ENCODE data around the gene NCK2. TPM values are rescaled to one million over a fixed set of nuclear protein-coding genes. Genes with fewer than 3 reads are reported as not detected.
"Not testable (repeated sequence)": the region's sequence is repeated elsewhere in the genome, so short reads cannot be mapped to it uniquely, and the experiment has no call there.

The NCK2 gene
- polyA plus RNA-seq, 1 donor = 90.5 TPM

DNA sequence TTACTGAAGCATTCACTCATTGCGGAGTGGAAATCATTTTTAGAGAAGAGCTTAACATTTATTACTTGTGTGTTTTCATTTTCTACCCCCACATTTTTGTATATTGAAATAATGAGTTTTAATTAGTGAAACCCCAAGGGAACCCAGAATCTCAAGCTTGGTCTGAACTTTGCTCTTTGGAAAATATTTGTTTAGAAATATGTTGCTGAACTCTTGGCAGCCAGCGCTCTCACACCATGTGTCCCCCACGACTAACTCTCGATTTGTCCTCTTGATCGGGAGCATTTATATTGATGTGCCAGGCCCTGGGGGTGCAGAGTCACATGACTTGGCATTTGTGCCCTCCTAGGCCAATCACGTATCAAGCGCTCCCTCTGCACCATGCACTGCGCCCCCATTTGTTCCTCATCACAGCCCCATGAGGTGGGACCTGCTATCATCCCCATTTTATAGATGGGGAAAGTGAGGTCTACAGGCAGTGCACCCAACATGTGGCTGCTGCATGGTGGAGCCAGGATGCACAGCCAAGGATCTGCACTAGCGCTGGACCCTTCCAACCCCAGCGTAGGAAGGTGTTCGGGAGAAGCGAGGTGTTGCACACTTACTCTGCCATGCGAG lies 149.7 kb downstream of the NCK2 start:
- DNase-seq = no peak

DNA sequence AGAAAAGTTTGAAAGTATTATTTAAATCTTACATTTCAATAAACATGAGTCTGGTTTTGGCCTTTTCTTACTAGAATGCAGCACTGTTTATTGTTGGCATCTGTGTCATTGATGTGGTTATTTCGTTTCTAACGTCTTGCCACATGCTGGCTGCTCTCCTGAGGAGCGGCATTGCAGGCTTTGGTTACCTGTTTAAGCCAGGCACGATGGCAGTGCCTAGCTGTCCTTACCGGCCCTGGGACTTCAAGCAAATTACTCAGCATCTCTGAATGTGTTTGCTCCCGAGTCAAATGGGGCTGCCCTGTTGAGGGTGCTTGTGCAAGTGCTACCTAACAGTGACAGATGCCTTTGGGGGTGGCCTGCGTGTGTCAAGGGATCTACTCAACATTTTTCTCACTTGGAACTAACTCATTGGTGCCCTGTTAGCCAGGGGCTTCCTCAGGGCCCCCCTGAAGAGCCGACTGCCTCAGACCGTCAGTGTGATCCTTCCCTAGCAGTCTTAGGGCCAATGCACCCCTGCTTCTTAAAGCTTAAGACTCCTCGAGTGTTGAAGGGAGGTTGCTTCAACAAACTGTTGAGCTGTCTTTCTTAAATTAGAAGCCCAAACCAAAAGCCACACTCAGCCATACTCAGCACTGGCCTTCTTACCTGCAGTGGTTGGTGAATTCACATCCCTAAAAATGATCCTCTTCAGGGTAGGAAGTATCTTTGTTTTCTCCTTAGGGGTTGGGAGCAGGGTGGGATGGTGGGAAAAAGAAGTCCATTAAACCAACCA lies 151.5 kb downstream of the NCK2 start:
- DNase-seq = no peak

DNA sequence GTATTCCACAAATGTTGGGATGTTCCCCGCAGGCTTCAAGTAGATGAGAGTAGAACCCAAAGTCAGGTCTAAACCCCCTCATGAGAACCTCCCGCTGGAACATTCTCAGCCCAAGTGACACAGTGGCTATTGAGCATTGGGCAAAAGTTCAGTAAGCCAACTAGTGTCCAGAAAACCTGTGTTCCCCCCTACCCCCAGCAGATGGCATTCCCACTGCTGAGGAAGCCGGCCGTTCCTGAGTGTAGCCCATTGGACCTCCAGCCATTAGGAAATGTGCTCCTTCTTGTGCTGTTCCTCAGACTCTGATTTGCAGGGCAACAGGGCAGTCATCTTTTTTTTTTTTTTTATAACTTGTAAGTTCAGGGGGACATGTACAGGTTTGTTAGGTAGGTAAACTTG lies 152.1 kb downstream of the NCK2 start:
- no peak for DNase-seq

DNA sequence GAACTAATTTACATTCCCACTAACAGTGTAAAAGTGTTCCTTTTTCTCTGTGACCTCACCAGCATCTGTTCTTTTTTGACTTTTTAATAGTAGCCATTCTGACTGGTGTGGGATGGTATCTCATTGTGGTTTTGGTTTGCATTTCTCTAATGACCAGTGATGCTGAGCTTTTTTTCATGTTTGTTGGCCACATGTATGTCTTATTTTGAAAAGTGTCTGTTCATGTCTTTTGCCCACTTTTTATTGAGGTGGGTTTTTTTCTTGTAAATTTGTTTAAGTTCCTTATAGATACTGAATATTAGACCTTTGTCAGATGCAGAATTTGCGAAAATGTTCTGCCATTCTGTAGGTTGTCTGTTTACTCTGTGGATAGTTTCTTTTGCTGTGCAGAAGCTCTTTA lies 153.0 kb downstream of the NCK2 start:
- DNase-seq = not testable (repeated sequence)

DNA sequence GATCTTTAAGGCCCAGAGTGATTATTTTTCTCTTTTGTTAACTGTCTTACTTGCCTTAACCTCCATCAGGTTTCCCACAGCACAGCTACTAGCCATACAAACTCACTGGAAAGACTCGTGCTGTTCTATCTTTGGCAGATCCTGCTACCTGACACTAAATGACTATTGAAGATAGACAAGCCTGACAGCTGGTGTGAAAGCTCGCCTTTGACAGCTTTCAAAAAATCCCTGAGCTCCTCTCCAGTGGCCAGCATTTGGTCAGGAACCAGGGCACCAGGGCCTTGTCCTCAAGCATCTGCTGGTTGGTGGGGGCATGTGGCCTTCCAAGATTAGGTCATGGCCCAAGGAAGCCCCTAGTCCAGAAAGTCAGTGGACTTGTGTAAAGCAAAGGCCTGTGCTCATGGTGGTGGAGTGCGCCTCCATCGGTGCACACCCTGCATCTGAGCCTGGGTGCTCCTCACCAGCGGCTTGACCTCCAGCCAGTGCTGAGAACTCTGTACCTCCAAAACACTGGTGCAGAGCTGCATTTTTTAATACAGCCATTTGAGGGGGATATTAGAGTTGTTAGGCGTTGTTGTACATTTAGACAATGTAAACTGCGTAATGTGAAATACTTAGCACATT lies 158.5 kb downstream of the NCK2 start:
- no peak for DNase-seq

DNA sequence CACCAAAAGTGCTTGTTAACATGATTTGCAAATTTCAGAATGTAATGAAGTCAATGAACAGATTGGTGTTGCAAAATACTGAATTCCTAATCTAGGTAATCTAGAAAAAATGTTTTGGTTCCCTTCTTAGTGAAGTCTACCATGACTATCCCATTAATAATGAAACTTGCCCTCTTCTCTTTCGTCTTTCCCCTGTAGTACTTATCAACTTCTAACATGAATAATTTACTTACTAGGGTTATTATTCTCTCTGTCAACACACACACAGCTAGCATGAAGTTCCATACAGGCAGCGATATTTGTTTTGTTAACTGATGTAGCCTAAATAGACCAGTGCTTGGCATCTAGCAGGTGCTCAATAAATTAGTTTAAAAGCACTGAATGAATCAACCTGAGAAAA lies 160.2 kb downstream of the NCK2 start:
- no peak for DNase-seq

DNA sequence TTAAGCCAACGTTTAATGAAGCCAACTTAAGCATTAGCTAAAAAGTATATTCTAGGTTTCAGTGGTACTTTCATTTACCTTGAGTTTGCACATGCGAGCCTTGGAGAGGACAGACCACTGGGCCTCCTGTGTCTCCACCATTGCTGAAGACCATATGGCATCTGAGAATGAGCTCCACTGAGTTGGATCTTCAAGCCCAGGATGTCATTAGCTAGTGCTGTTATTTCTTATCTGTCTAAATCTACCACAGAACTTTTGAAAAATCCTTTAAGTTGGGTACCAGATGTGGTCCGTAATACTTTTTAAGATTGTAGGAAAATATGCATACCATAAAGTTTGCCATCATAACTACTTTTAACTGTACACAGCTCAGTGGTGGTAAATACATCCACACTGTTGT lies 161.8 kb downstream of the NCK2 start:
- no peak for DNase-seq

DNA sequence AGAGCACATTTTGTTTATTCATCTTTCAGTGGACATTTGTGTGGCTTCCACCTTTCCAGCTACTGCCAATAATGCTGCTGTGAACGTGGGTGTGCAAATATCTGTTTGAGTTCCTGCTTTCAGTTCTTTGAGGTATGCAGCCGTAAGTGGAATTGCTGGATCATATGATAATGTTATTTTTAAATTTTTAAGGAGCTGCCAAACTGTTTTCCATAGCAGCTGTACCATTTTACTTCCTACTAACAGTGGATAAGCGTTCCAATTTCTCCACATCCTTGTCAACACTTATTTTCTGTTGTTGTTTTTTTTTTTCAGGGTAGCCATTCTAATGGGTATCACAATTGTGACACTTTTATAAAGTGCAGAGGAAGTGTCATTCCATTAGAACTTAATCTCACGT lies 162.5 kb downstream of the NCK2 start:
- DNase-seq = no peak

DNA sequence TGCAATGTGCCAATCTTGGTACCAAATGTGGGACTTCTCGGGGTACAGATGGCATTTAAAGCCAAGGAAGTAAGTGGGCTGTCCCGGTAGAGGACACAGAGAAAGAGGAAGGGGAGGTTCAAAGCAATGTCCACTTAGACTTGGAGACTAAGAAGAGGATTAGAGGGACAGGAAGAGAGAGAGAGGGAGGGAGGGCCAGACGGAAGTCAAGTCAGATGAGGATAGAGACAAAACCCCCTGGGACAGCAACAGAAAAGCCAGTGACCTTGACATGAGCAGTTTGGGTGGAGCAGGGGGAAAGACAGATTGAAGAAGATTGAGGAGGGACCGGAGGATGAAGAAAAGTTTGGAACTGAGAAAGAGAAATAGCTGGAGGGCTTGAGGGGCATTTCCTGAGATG lies 164.5 kb downstream of the NCK2 start:
- no peak for DNase-seq

DNA sequence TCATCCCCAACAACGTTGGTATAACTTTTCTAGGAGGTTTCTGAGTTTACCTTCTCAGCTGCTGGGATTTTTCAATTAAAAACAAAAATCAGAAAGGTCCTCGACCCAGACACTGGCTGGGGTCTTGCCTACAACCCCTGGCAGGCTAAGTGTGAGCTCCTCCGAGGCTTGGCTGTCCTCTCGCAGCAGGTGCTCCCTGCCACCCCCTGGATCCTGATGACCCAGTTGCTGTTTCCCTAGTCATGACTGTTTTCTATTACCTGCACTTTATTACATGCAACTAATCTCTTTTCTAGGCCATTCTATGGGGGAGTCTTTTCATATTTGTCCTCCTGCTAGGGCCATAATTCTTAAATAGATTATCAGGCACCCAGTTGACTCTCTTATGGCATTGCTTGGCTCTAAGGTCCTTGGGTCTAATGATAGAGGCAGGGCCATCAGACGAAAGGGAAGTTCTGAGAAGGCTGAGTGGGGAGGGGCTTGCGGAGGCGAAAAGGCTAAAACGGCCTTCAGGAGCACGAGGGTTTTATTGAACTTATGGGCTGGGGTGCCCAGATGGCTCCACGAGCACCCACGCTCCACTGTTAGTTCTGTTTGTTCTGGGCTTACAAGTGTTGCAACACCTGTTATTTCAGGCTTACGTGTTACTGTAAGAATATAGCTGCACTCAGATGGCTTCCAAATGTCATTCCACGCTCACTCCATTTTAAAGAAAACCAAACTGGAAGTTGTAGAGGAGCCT lies 166.0 kb downstream of the NCK2 start:
- no peak for DNase-seq

DNA sequence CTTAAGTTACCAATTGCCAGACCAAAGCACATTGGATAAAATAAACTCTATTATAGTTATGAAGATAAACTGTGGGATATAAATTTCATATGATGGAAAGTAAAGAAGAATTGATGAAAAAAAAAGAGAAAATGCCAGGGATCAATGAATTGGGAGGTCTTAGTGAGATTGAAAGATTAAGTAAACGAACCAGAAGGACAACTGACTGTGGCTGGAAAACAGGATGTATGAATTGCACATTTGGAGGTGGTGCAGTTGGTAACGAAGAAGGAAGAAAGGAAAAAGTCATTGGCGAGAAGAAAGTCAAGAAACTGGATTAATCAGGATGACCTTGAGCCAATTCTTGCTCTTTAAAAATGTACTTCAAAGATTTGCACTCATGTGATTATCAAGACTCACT lies 166.7 kb downstream of the NCK2 start:
- DNase-seq = no peak

DNA sequence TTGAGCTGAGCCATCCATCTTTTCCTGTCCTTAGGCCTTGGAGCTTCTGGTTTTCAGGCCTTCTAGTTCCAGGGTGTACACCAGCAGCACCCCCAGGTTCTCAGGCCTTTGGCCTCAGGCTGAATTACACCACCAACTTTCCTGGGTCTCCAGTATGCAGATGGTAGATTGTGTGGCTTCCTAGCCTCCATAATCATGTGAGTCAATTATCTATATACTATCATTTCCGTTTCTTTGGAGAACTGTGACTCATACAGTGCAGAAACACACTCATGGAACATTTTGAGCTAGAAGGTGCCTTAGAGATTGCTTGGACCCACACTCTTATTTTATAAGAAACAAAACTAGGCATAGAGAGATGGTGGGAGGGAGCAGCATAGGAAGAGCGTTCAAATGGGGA lies 167.4 kb downstream of the NCK2 start:
- no peak for DNase-seq

DNA sequence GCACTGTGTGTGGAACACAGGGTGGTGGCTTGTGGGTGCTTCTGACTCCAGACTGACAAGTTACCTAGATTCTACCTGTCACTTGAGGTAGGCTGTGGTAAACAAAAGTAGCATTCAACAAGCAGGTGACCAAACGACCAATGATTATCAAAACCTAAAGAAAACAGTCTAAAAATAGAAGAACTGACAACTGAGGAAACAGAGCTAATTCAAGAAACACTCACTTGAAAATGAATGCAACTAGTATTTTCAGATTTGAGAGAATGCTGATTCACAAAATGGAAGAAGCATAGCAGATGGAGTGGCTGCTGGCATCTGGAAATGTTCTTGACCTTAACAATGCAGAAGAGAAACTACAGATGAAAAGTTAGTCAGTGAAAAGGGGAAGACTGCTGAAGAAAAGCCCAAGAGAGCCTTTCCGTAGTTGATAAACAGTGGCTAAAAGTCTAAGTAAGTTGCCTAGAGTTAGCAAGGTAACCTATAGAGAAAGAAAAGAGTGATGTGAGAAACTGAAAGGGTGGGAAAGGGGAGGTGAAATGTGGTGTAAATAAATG lies 170.4 kb downstream of the NCK2 start:
- no peak for DNase-seq

DNA sequence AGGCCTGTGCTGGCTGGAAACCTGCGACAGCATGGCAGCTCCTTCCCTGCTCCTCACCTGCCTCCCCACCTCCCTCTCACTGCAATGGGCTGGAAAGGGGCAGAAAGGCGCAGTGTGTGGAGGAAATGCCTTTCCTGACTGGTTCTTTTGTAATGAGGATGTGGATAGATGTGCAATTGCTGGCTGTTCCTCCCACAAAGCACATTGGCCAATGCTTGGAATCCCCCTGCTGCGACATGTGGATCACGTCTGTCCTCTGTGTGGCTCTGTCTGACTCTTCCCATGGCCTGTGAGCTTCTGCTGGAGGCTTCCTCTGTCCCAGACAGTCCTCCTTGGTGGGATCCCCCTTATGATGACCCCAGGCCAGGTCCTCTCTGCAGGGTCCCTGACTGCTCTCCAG lies 172.5 kb downstream of the NCK2 start:
- no peak for DNase-seq

DNA sequence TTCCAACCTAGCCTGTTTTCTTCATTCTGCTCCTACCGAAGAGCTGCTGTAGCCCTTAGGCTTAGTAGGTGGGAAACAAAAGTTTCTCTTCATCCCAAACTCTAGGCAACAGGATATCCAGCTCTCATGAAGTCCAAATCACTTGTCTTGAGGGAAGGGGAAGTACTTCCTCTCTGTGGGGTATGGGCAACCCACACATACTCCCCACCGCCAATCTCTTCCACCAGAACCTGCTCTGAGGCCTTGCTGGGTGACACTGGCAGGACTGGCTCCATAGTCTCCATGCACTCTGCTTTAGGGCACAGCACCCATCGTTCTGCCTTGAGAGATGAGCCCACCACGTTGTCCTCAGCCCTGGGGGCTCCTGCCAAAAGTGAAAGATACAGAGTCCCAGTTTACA lies 173.0 kb downstream of the NCK2 start:
- DNase-seq = no peak

DNA sequence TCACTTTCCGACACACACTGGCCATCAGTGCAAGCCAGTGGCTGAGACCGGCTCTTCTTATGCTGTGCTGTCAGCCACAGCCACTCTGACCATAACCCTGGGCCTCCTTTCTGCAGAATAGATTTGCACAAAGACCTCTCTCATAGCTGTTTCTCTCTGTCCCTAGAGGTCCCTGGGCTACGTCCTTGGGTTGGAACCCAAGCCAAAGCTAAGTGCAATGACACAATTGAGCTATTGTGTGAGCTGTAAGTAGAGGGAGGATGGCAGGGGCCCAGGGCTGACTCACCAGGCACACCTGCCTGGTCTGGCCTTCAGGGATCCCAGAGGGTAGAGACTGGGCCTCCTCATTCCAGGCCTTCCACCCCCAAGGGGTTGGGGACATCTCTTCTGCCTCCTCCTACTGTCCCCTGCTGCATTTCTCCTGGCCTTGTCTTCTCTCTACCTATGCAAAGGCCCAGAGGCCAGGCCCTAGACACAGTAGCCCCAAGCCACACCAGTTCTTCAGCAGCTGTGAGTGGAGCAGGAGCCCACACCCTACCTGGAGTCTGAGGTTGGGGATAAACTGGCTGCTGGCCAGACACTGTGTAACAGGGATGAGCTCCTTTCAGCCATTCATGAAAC lies 174.6 kb downstream of the NCK2 start:
- no peak for DNase-seq

DNA sequence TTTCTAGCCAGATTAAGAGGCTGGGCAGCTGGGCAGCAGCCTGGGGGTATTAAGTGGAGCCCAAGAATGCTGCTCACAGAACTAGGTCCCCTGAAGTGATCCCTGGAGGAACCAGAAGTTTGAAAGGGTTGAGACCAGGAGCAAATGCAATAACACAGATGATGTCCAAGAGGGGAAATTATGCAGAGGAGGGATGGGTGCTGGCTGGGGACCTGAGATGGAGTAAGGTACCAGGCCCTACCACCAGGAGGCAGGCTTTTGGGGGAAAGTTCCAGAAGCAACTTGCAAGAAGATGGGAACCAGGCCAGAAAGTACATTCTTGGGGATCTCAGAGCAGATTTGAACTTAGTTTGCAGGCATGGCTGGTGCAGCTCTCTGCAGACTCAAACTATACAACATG lies 175.1 kb downstream of the NCK2 start:
- no peak for DNase-seq

DNA sequence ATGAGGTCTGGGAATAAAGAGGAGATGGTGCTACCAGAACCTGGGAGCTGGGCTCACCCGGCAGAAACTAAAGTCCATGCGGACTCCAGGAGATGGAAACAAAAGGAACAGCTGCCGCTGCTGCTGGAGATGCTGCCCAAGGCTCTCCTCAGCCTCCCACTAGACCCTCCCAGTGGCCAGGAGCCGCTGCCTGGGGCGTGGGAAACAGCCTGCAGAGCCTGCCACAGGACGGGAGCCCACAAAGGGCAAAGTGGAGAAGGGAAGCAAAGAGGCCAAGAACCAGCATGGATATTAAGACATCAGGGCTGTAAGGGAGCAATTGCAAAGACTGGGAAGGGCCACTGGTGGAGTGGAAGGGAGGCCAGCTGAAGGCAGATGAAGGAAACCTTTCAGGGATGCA lies 179.6 kb downstream of the NCK2 start:
- no peak for DNase-seq

DNA sequence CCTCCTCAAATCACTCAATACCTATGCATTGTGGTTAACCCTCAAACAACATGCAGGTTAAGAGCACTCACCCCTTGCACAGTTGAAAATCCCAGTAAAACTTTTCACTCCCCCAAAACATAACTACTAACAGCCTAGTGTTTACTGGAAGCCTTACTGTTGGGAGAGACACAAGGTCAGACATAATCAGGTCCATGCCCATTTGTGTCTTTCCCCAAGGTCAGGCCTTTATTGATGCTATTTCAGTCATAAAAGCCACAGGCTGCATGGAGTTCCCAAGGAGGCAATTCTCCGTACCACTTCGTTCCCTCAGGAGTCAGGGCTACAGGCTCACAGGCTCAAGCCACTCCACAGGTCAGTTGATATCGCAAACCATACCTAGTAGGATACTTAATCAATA lies 180.2 kb downstream of the NCK2 start:
- DNase-seq = no peak

DNA sequence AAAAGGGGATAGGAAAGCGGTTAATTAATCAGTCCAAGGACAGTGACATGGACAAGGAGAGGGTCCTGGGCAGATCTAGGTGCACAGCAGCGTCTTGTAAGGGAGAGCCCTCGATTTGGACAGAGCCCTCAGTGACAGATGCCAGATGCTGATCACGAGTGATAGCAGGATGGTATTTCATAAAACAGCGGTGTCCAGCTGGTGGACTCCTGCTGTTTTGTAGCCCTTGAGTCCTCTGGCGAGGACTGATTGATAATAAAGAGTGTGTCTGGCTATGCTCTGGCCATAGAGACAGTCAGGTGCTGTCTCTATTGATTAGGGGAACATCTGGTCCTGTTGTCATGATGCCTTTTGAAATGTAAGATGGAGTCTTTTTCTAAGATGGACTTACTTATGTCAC lies 180.7 kb downstream of the NCK2 start:
- DNase-seq = no peak

DNA sequence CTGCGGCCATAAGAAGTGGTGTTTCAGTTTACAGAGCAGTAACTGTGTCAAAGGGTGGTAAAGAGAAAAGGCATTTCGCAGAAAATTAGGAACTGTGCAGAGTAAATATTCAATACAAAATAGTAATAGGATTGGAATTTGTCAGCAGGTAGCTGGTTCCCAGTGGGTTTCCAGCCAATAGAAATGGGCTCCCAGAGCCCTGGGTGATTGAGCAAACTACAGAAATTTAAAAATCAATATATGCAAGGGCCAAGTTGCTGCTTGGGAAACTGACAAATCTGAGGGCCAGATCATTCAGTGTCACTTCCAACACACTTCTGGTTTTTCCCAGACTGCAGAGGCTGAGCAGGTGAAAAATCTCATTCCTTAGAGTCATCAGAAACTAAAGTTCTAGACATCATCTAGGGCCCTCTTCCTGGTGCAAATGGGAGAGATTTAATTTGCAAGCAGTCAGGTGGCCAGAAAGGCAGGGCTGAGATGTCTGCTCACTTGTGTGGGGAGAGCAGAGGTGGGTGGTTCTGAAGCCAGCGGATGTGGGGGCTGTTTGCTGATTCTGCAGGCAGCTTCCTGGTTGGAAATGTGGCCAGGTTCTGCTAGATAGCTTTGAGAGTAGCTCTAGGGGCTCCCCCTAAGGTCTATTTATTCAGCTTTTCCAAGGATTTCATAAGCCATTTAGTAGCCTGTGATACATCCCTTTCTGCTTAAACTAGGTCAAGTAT lies 182.4 kb downstream of the NCK2 start:
- DNase-seq = no peak

DNA sequence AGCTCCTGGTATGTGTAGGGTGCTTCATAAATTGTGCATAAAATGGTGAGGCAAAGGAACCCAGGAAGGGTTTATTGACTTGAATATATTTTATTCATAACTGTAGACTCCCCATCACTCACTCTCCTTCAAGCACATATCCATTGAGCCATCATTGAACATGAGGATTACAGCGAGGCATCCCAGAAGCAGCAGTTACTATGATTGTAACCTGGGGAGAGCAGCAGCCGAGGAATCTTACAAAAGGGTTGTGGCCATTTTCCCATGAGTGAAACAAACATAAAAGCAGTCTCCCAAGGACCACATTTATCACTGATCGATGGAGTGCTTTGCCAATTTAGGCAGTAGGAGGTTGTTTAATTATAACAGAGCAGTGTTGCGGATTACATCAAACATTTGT lies 183.4 kb downstream of the NCK2 start:
- no peak for DNase-seq

All from hindlimb muscle (tissue), 1 donor.